ENCODE results near the gene CXXC1. TPM values are rescaled to one million over a fixed set of nuclear protein-coding genes. Genes with fewer than 3 reads are reported as not detected.

CXXC1 gene
- total and polyA plus RNA-seq, 2 of the 13 experiments (the other 11 are each of a cell fraction or from before 2014, with no cell fraction given), result 32.9 to 39.0 TPM

- TF ChIP-seq SNAPC4 (CRISPR knock-in tag; IDR thresholded peaks at IDR 0.05), result 0 out of 2 replicates have a peak, but pooled peaks have one; percentile 16
- no peak for TF ChIP-seq ZBTB43 (CRISPR knock-in tag; conservative IDR thresholded peaks at IDR 0.05)
- no peak for TF ChIP-seq ZNF713 (CRISPR knock-in tag; IDR thresholded peaks at IDR 0.05)
- no peak for TF ChIP-seq DNMT3B (CRISPR knock-in tag; conservative IDR thresholded peaks at IDR 0.05)
- 0 out of 2 replicates have a peak, but pooled peaks have one; percentile 21 for TF ChIP-seq ZNF446 (CRISPR knock-in tag; IDR thresholded peaks at IDR 0.05)
- TF ChIP-seq NR0B2 (CRISPR knock-in tag; IDR thresholded peaks at IDR 0.05), result 0 out of 2 replicates have a peak, but pooled peaks have one; percentile 51
- 0 out of 2 replicates have a peak, but pooled peaks have one; percentile 10 for TF ChIP-seq ZFP91 (CRISPR knock-in tag; IDR thresholded peaks at IDR 0.05; ENCODE audit: borderline replicate concordance)
- TF ChIP-seq FOSL1 (CRISPR knock-in tag; IDR thresholded peaks at IDR 0.05; ENCODE audit: borderline replicate concordance), result no peak
- no peak for TF ChIP-seq TSC22D2 (CRISPR knock-in tag; IDR thresholded peaks at IDR 0.05; ENCODE audit: borderline replicate concordance)
- no peak for TF ChIP-seq HNF1B (CRISPR knock-in tag; IDR thresholded peaks at IDR 0.05)
- TF ChIP-seq DR1 (CRISPR knock-in tag; IDR thresholded peaks at IDR 0.05), result no peak
- TF ChIP-seq SKIL (CRISPR knock-in tag; IDR thresholded peaks at IDR 0.05; ENCODE audit: borderline replicate concordance), result no peak
- 0 out of 2 replicates have a peak, but pooled peaks have one; percentile 54 for TF ChIP-seq ZNF576 (CRISPR knock-in tag; IDR thresholded peaks at IDR 0.05)
- no peak for TF ChIP-seq HDAC1 (CRISPR knock-in tag; IDR thresholded peaks at IDR 0.05)
- TF ChIP-seq RXRA (CRISPR knock-in tag; IDR thresholded peaks at IDR 0.05), result no peak
Observed at GRCh38 chr18:50281972-50282520, 5.4 kb downstream of the CXXC1 start (continued).
